Activated T-cell treated with anti-CD3 and anti-CD28 coated beads for 48 hours (primary cell): ENCODE results near the gene SLC35F4.
"Not testable (repeated sequence)": the region's sequence is repeated elsewhere in the genome, so short reads cannot be mapped to it uniquely, and the experiment has no call there.

Experiments
- DNase-seq: peaks from one replicate; pipeline ENCODE4 v3.0.0-alpha.2; 2020; ENCODE audit warnings: low read depth

The SLC35F4 gene

GRCh38 chr14:57725399-57726077 lies 140.4 kb downstream of the SLC35F4 start:
- DNase-seq: no peak

GRCh38 chr14:57722141-57722540 lies 143.8 kb downstream of the SLC35F4 start:
- not testable (repeated sequence) for DNase-seq

GRCh38 chr14:57714487-57714931 lies 151.4 kb downstream of the SLC35F4 start:
- DNase-seq: no peak

- no peak for DNase-seq
Observed at GRCh38 chr14:57712698-57713097, 153.2 kb downstream of the SLC35F4 start.

- no peak for DNase-seq
Observed at GRCh38 chr14:57712102-57712501, 153.8 kb downstream of the SLC35F4 start.

GRCh38 chr14:57709909-57710308 lies 156.0 kb downstream of the SLC35F4 start:
- DNase-seq: no peak

- DNase-seq: not testable (repeated sequence)
Observed at GRCh38 chr14:57709086-57709485, 156.8 kb downstream of the SLC35F4 start.

- no peak for DNase-seq
Observed at GRCh38 chr14:57707219-57707618, 158.7 kb downstream of the SLC35F4 start.

- no peak for DNase-seq
Observed at GRCh38 chr14:57704763-57705162, 161.1 kb downstream of the SLC35F4 start.

- DNase-seq: no peak
Observed at GRCh38 chr14:57699947-57700346, 165.9 kb downstream of the SLC35F4 start.

GRCh38 chr14:57692671-57693070 lies 173.2 kb downstream of the SLC35F4 start:
- no peak for DNase-seq

GRCh38 chr14:57687416-57687815 lies 178.5 kb downstream of the SLC35F4 start:
- DNase-seq: no peak

- DNase-seq: no peak
Observed at GRCh38 chr14:57686304-57686703, 179.6 kb downstream of the SLC35F4 start.

- DNase-seq: no peak
Observed at GRCh38 chr14:57671021-57671420, 194.9 kb downstream of the SLC35F4 start.

- no peak for DNase-seq
Observed at GRCh38 chr14:57660208-57660607, 205.7 kb downstream of the SLC35F4 start.

- DNase-seq: no peak
Observed at GRCh38 chr14:57659052-57659451, 206.8 kb downstream of the SLC35F4 start.

- DNase-seq: no peak
Observed at GRCh38 chr14:57657487-57657886, 208.4 kb downstream of the SLC35F4 start.

GRCh38 chr14:57656853-57657252 lies 209.0 kb downstream of the SLC35F4 start:
- DNase-seq: no peak

- DNase-seq: no peak
Observed at GRCh38 chr14:57652769-57653168, 213.1 kb downstream of the SLC35F4 start.

GRCh38 chr14:57641776-57642175 lies 224.1 kb downstream of the SLC35F4 start:
- DNase-seq: no peak

- no peak for DNase-seq
Observed at GRCh38 chr14:57640036-57640435, 225.9 kb downstream of the SLC35F4 start.

- no peak for DNase-seq
Observed at GRCh38 chr14:57637901-57638300, 228.0 kb downstream of the SLC35F4 start.

- DNase-seq: no peak
Observed at GRCh38 chr14:57634335-57634734, 231.6 kb downstream of the SLC35F4 start.

- DNase-seq: no peak
Observed at GRCh38 chr14:57632649-57633048, 233.2 kb downstream of the SLC35F4 start.
